Vagina (tissue), 2 donors: ENCODE measurements around the gene PRDM15. TPM values are rescaled to one million over a fixed set of nuclear protein-coding genes. Genes with fewer than 3 reads are reported as not detected.

ENCODE experiments used
- DNase-seq, 2 donors: peaks; one replicate each; pipeline ENCODE4 v3.0.0-alpha.2; 2017; ENCODE audit errors: extremely low spot score in 2 of 2
- H3K27ac ChIP-seq: fragments of 200-600 bp; sonication (generic); one replicate; pipeline ENCODE4 v1.5.1; 2019
- H3K27me3 ChIP-seq: fragments of 200-600 bp; sonication (generic); one replicate; pipeline ENCODE4 v1.5.1; 2019
- H3K36me3 ChIP-seq, 2 donors: fragments of 200-600 bp; sonication (generic); one replicate each; pipeline ENCODE4 v1.5.1; 2017 to 2019
- H3K4me1 ChIP-seq: fragments of 200-600 bp; sonication (generic); one replicate; pipeline ENCODE4 v1.5.1; 2019
- H3K4me3 ChIP-seq, 2 donors: fragments of 200-600 bp; sonication (generic); 1 replicate in 1 of 2; 2 replicates in 1 of 2; pipeline ENCODE4 v1.5.1; 2016 to 2019
- H3K9me3 ChIP-seq: fragments of 200-600 bp; sonication (generic); one replicate; pipeline ENCODE4 v1.5.1; 2019
- CTCF ChIP-seq, 3 experiments: fragments of 450-650 bp in 2 of 3; fragments of 200-600 bp in 1 of 3; sonication (generic) in 1 of 3; IDR thresholded peaks; one replicate each; pipeline ENCODE4 v1.5.1; 2017 to 2019; ENCODE audit warnings: antibody characterized with exemption in 3 of 3, mild to moderate bottlenecking in 2 of 3, moderate library complexity in 2 of 3
- POLR2A ChIP-seq, 2 donors: fragments of 450-650 bp; IDR thresholded peaks; one replicate each; pipeline ENCODE4 v1.6.1; 2017; ENCODE audit warnings: antibody characterized with exemption in 2 of 2, mild to moderate bottlenecking in 2 of 2, moderate library complexity in 2 of 2
- POLR2AphosphoS5 ChIP-seq, 2 donors: sonication (generic); formaldehyde crosslinking; IDR thresholded peaks; one replicate each; pipeline ENCODE4 v1.9.0; 2017; ENCODE audit warnings: antibody characterized with exemption in 2 of 2, mild to moderate bottlenecking in 2 of 2, low read depth in 1 of 2; ENCODE audit not compliant: insufficient read depth in 1 of 2
- intact Hi-C: fragments of 100-400 bp; cut with DNase I; formaldehyde crosslinking; loops from one replicate; pipeline ENCODE4 v1.15.1; 2023
- total RNA-seq: library from RNA; depleted of rRNA; stranded (reverse); fragments of >200 nt; gene quantifications from one replicate; pipeline ENCODE4 v1.2.3, GENCODE V29; 2016

The PRDM15 gene
- total RNA-seq, 1 donor from 2014 or later: 31.2 TPM

DNA sequence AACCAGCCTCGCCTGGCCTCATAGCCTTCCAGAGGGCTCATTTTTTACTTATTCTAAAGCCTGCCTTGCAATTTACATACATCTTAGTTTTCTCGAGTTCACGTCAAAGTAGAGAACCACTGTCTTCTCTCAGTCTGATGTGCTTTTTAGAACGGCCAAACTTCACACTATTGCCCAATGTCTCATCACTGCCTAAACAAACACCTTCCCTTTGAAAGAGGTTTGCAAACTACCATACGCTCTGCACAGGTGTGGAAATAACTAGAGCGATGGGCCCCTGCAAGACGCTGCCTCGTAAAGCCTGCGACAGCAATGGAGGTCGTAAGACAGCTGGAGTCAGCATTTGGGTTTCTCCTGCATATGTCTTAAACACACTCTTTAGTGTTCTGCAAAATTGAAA lies 22.6 kb downstream of the PRDM15 start:
- Histone ChIP-seq H3K4me1 (no peaks in the 10 kb centered on the region), H3K27me3 (no peaks in the 10 kb centered on the region), H3K4me3 (no peak overlapping the region), H3K36me3 (peaks cover 0 to 40% of the 10 kb centered on the region in 2 donors), H3K27ac (no peak overlapping the region), H3K9me3 (no peaks in the 10 kb centered on the region)
- TF ChIP-seq CTCF (IDR thresholded peaks at IDR 0.05) (no peak), POLR2A (IDR thresholded peaks at IDR 0.05) (no peak), POLR2AphosphoS5 (IDR thresholded peaks at IDR 0.05; ENCODE audit: insufficient read depth in 1 of 2, low read depth in 1 of 2) (no peak)
- no peak for DNase-seq
- intact Hi-C loops: no loop called here

GRCh38 chr21:41854426-41854995 lies 24.6 kb downstream of the PRDM15 start:
- DNase-seq: no peak
- Histone ChIP-seq H3K4me1 (no peaks in the 10 kb centered on the region), H3K36me3 (peaks cover 0 to 40% of the 10 kb centered on the region in 2 donors), H3K27ac (no peak overlapping the region), H3K9me3 (no peaks in the 10 kb centered on the region), H3K4me3 (no peak overlapping the region), H3K27me3 (no peaks in the 10 kb centered on the region)
- no peak for TF ChIP-seq POLR2AphosphoS5 (IDR thresholded peaks at IDR 0.05; ENCODE audit: insufficient read depth in 1 of 2, low read depth in 1 of 2)
- TF ChIP-seq CTCF (IDR thresholded peaks at IDR 0.05): no peak
- TF ChIP-seq POLR2A (IDR thresholded peaks at IDR 0.05): no peak
- intact Hi-C loops: no loop called here

DNA sequence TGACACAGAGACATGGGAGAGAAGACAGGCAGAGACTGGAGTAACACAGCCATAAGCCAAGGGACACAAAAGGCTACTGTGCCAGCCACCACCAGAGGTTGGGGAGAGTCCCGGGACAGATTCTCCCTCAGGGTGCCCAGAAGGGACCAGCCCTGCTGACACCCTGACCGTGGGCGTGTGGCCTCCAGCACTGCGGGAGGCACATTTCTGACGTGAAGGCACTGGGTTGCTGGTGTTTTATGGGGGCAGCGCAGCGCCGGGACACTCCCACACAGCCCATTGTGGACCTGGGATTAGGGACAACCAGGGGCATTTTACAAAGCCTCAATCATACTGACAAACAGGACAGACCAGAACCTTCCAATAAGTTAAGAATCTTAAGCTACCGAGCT lies 26.2 kb downstream of the PRDM15 start:
- DNase-seq: no peak
- Histone ChIP-seq H3K4me1 (no peaks in the 10 kb centered on the region), H3K27ac (no peak overlapping the region), H3K9me3 (no peaks in the 10 kb centered on the region), H3K27me3 (no peaks in the 10 kb centered on the region), H3K36me3 (peaks cover 0 to 38% of the 10 kb centered on the region in 2 donors), H3K4me3 (no peak overlapping the region)
- intact Hi-C loops: no loop called here
- TF ChIP-seq POLR2AphosphoS5 (IDR thresholded peaks at IDR 0.05; ENCODE audit: insufficient read depth in 1 of 2, low read depth in 1 of 2) (no peak), CTCF (IDR thresholded peaks at IDR 0.05) (no peak), POLR2A (IDR thresholded peaks at IDR 0.05) (no peak)

DNA sequence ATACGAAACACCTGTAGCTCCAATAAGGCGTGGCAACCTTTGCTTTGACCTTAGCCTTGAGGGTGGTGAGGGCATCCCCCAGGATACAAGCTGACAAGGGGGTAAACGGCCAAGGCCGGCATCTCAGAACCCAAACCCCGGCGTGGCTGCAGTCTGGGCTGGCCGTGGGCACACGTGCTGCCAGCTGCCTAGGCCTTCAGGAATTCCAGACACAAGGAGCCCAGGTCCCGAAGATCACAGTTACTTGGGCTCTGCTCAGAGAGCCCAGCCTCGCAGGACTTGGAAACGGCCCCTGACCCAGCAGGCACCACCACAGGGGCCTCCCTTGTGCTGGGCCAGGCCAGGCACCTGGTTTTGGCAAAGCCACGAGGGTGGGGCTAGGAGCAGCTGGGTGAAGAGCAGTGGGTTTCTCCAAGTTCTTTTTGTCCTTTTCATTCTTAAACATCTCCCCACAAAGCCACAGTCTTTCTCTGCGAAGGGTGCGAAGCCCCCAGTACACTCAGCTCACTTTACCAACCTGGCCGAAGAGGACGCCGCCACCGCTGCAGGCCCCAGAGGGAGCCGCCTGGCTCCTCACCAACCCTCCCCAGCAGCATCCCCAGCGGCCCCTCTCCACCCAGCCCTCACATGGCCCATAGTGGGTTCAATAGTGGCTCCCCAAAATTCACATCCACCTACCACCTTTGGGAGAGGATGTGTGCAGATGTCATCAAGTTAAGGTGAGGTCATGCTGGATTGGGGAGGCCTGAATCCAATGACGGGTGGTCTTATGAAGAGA lies 26.8 kb downstream of the PRDM15 start:
- no peak for DNase-seq
- intact Hi-C loops: no loop called here
- Histone ChIP-seq H3K4me3 (no peak overlapping the region), H3K36me3 (peaks cover 0 to 32% of the 10 kb centered on the region in 2 donors), H3K27me3 (no peaks in the 10 kb centered on the region), H3K27ac (no peak overlapping the region), H3K4me1 (no peaks in the 10 kb centered on the region), H3K9me3 (no peaks in the 10 kb centered on the region)
- no peak for TF ChIP-seq POLR2A (IDR thresholded peaks at IDR 0.05)
- TF ChIP-seq CTCF (IDR thresholded peaks at IDR 0.05): no peak
- TF ChIP-seq POLR2AphosphoS5 (IDR thresholded peaks at IDR 0.05; ENCODE audit: insufficient read depth in 1 of 2, low read depth in 1 of 2): no peak
